Fibroblast of lung (primary cell): ENCODE data around the gene BMS1. TPM values are rescaled to one million over a fixed set of nuclear protein-coding genes. Genes with fewer than 3 reads are reported as not detected.

Experiments
- DNase-seq, 2 donors: peaks; one replicate each; pipeline versions ENCODE4 v3.0.0 to v3.0.0-alpha.2; 2010; ENCODE audit warnings: low read depth in 2 of 2
- H2AFZ ChIP-seq: 2 replicates; pipeline ENCODE4 v1.5.1; 2012; ENCODE audit warnings: low read length, control low read depth, inconsistent platforms
- H3K27ac ChIP-seq: 2 replicates; pipeline ENCODE4 v1.5.1; 2011; ENCODE audit warnings: low read length, control low read depth; ENCODE audit not compliant: insufficient read depth
- H3K27me3 ChIP-seq: 2 replicates; pipeline ENCODE4 v1.5.1; 2011; ENCODE audit warnings: mild to moderate bottlenecking, low read length; ENCODE audit not compliant: control insufficient read depth, insufficient read depth
- H3K36me3 ChIP-seq: 2 replicates; pipeline ENCODE4 v1.5.1; 2011; ENCODE audit warnings: low read length; ENCODE audit not compliant: control insufficient read depth, insufficient read depth
- H3K4me1 ChIP-seq: 2 replicates; pipeline ENCODE4 v1.5.1; 2011; ENCODE audit warnings: low read length; ENCODE audit not compliant: control insufficient read depth, insufficient read depth; ENCODE audit errors: extremely low read depth
- H3K4me2 ChIP-seq: 2 replicates; pipeline ENCODE4 v1.5.1; 2011; ENCODE audit warnings: low read length, control low read depth; ENCODE audit not compliant: insufficient read depth; ENCODE audit errors: extremely low read depth
- H3K4me3 ChIP-seq, 4 experiments: fragments of 200-600 bp in 1 of 4; sonication (generic) in 1 of 4; replicated peaks in 1 of 4; 2 replicates each; pipeline ENCODE4 v1.5.1; 2011 to 2016; ENCODE audit warnings: low read length in 4 of 4, low read depth in 3 of 4, mild to moderate bottlenecking in 3 of 4, control low read depth in 2 of 4, inconsistent platforms in 1 of 4, mixed read lengths in 1 of 4; ENCODE audit not compliant: insufficient read depth in 1 of 4; ENCODE audit errors: control extremely low read depth in 1 of 4
- H3K79me2 ChIP-seq: 2 replicates; pipeline ENCODE4 v1.5.1; 2012; ENCODE audit warnings: mild to moderate bottlenecking, low read length, inconsistent platforms; ENCODE audit not compliant: control insufficient read depth, insufficient read depth
- H3K9ac ChIP-seq: 2 replicates; pipeline ENCODE4 v1.5.1; 2011; ENCODE audit warnings: mild to moderate bottlenecking, low read length, control low read depth; ENCODE audit not compliant: insufficient read depth
- H3K9me3 ChIP-seq: 2 replicates; pipeline ENCODE4 v1.5.1; 2012; ENCODE audit warnings: low read depth, low read length; ENCODE audit not compliant: control insufficient read depth, insufficient read depth
- H4K20me1 ChIP-seq: 2 replicates; pipeline ENCODE4 v1.5.1; 2011; ENCODE audit warnings: low read length; ENCODE audit not compliant: control insufficient read depth, insufficient read depth; ENCODE audit errors: extremely low read depth
- CTCF ChIP-seq, 2 donors: IDR thresholded peaks in 1 of 2; conservative IDR thresholded peaks in 1 of 2; 1 replicate in 1 of 2; 2 replicates in 1 of 2; pipeline ENCODE4 v1.5.1; 2011 to 2012; ENCODE audit warnings: low read length in 2 of 2, control low read depth in 1 of 2, inconsistent platforms in 1 of 2, low read depth in 1 of 2, mild to moderate bottlenecking in 1 of 2
- EZH2 ChIP-seq: IDR thresholded peaks from 2 replicates; pipeline ENCODE4 v1.5.1; 2012; ENCODE audit warnings: low read length, control low read depth, mild to moderate bottlenecking; ENCODE audit errors: missing control alignments
- polyA plus RNA-seq, 2 donors: library from polyadenylated mRNA; depleted of rRNA in 1 of 2; stranded (reverse) in 1 of 2; unstranded in 1 of 2; fragments of >200 nt; gene quantifications; 2 replicates each; pipeline ENCODE4 v1.2.1, GENCODE V29; 2011 to 2012; ENCODE audit warnings: missing spikeins in 1 of 2
- total RNA-seq: library from RNA; depleted of rRNA; stranded (reverse); fragments of >200 nt; gene quantifications from 2 replicates; pipeline ENCODE4 v1.2.1, GENCODE V29; 2014

Gene BMS1
- total and polyA plus RNA-seq, 2 donors (not counting 1 experiment from before 2014, with no cell fraction given), result 6.4 to 13.9 TPM

DNA sequence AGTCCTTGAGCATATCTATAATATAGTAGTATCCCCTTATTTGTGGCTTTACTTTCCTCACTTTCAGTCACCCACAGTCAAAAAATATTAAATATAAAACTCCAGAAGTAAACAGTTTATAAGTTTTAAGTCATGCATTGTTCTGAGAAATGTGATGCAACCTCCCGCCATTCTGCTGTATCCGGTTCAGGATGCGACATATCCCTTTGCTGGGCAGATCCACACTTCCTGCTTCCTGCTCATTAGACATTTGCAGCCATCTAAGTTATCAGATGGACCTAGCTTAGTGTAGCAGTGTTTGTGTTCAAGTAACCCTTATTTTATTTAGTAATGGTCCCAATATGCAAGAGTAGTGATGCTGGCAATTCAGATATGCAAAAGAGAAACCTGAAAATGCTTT is 38.9 kb upstream of the BMS1 start:
- Histone ChIP-seq H3K4me1 (no peaks in the 10 kb centered on the region), H3K79me2 (no peaks in the 10 kb centered on the region), H3K27me3 (no peaks in the 10 kb centered on the region), H3K36me3 (no peaks in the 10 kb centered on the region), H3K4me2 (no peak overlapping the region), H3K27ac (no peak overlapping the region), H4K20me1 (no peaks in the 10 kb centered on the region), H3K9ac (no peak overlapping the region), H3K4me3 (no peak overlapping the region), H2AFZ (no peak overlapping the region), H3K9me3 (no peaks in the 10 kb centered on the region)
- DNase-seq, result no peak
- TF ChIP-seq EZH2 (no peak), CTCF (conservative IDR thresholded peaks at IDR 0.05 in 1 of 2, IDR thresholded peaks at IDR 0.05 in 1 of 2; ENCODE audit: low read depth in 1 of 2, low read length in 2 of 2) (no peak)

- no peaks in the 10 kb centered on the region for H3K9me3 ChIP-seq
- no peak overlapping the region for H2AFZ ChIP-seq
- no peaks in the 10 kb centered on the region for H3K4me1 ChIP-seq
- TF ChIP-seq CTCF (conservative IDR thresholded peaks at IDR 0.05 in 1 of 2, IDR thresholded peaks at IDR 0.05 in 1 of 2; ENCODE audit: low read depth in 1 of 2, low read length in 2 of 2) (no peak), EZH2 (no peak)
- no peaks in the 10 kb centered on the region for H3K79me2 ChIP-seq
- no peaks in the 10 kb centered on the region for H4K20me1 ChIP-seq
- H3K27me3 ChIP-seq, result no peaks in the 10 kb centered on the region
- no peak for DNase-seq
- no peak overlapping the region for H3K9ac ChIP-seq
- H3K27ac ChIP-seq, result no peak overlapping the region
- H3K4me2 ChIP-seq, result no peak overlapping the region
- no peak overlapping the region for H3K4me3 ChIP-seq
- H3K36me3 ChIP-seq, result no peaks in the 10 kb centered on the region
These were observed 38.4 kb upstream of the BMS1 start for GRCh38 chr10:42744134-42744701.

DNA sequence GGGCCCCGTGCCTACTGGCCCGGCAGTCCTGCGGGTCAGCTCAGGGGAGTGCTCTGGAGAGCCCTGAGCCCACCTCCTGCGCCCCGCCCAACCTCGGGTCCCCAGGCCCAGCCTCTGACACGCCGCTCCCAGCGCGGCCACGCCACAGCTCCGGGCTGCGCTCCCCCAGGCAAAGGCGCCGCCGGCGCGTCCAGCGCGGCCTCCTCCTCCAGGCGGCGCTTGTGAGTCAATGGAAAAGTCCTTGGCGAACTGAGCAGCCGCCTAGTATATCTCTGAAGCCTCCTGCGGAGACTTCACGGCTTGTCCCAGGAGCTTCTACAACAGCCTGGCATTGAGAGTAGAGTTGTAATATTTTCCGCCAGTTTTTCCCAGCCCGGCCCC is 29.5 kb upstream of the BMS1 start:
- no peaks in the 10 kb centered on the region for H3K79me2 ChIP-seq
- H3K27ac ChIP-seq, result no peak overlapping the region
- no peak overlapping the region for H3K9ac ChIP-seq
- DNase-seq, result peak; percentile 46 to 68
- no peaks in the 10 kb centered on the region for H3K36me3 ChIP-seq
- no peaks in the 10 kb centered on the region for H3K9me3 ChIP-seq
- peaks cover 20% of the 10 kb centered on the region for H3K27me3 ChIP-seq
- H3K4me1 ChIP-seq, result no peaks in the 10 kb centered on the region
- peak overlapping the region; percentile 17 to 54 (median 34) for H3K4me3 ChIP-seq
- H4K20me1 ChIP-seq, result no peaks in the 10 kb centered on the region
- TF ChIP-seq CTCF (conservative IDR thresholded peaks at IDR 0.05 in 1 of 2, IDR thresholded peaks at IDR 0.05 in 1 of 2; ENCODE audit: low read depth in 1 of 2, low read length in 2 of 2), result peak; percentile 64 to 86
- no peak for TF ChIP-seq EZH2
- peak overlapping the region; percentile 64 for H2AFZ ChIP-seq
- peak overlapping the region; percentile 85 for H3K4me2 ChIP-seq
